ENCODE data around the gene NCKAP5. TPM values are rescaled to one million over a fixed set of nuclear protein-coding genes. Genes with fewer than 3 reads are reported as not detected.

Gene NCKAP5
- total RNA-seq, 1 donor from 2014 or later, result under 0.01 TPM

GRCh38 chr2:132911726-132912724 lies 656.2 kb downstream of the NCKAP5 start:
- DNase-seq, result no peak

GRCh38 chr2:132910432-132910831 lies 657.8 kb downstream of the NCKAP5 start:
- DNase-seq, result no peak

GRCh38 chr2:132909427-132909826 lies 658.8 kb downstream of the NCKAP5 start:
- DNase-seq, result no peak

- DNase-seq, result no peak
Measured at GRCh38 chr2:132904142-132904842, 664.0 kb downstream of the NCKAP5 start.

GRCh38 chr2:132902626-132903025 lies 665.6 kb downstream of the NCKAP5 start:
- DNase-seq, result no peak

GRCh38 chr2:132901661-132902060 lies 666.6 kb downstream of the NCKAP5 start:
- DNase-seq, result no peak

- DNase-seq, result no peak
Measured at GRCh38 chr2:132897111-132897510, 671.2 kb downstream of the NCKAP5 start.

- DNase-seq, result no peak
Measured at GRCh38 chr2:132896073-132896472, 672.2 kb downstream of the NCKAP5 start.

- DNase-seq, result no peak
Measured at GRCh38 chr2:132891498-132891897, 676.8 kb downstream of the NCKAP5 start.

GRCh38 chr2:132886574-132886973 lies 681.7 kb downstream of the NCKAP5 start:
- no peak for DNase-seq

- DNase-seq, result no peak
Measured at GRCh38 chr2:132884705-132885104, 683.6 kb downstream of the NCKAP5 start.

GRCh38 chr2:132884292-132884691 lies 684.0 kb downstream of the NCKAP5 start:
- no peak for DNase-seq

GRCh38 chr2:132883430-132883829 lies 684.8 kb downstream of the NCKAP5 start:
- DNase-seq, result no peak

- DNase-seq, result no peak
Measured at GRCh38 chr2:132881546-132881945, 686.7 kb downstream of the NCKAP5 start.

- DNase-seq, result no peak
Measured at GRCh38 chr2:132877923-132878322, 690.3 kb downstream of the NCKAP5 start.

GRCh38 chr2:132876745-132877391 lies 691.4 kb downstream of the NCKAP5 start:
- DNase-seq, result no peak

GRCh38 chr2:132875193-132875592 lies 693.1 kb downstream of the NCKAP5 start:
- DNase-seq, result no peak

GRCh38 chr2:132873738-132874137 lies 694.5 kb downstream of the NCKAP5 start:
- DNase-seq, result no peak

GRCh38 chr2:132871831-132872230 lies 696.4 kb downstream of the NCKAP5 start:
- no peak for DNase-seq

GRCh38 chr2:132863961-132864360 lies 704.3 kb downstream of the NCKAP5 start:
- DNase-seq, result no peak

GRCh38 chr2:132860220-132860619 lies 708.0 kb downstream of the NCKAP5 start:
- no peak for DNase-seq

GRCh38 chr2:132859590-132859989 lies 708.7 kb downstream of the NCKAP5 start:
- DNase-seq, result no peak

- DNase-seq, result no peak
Measured at GRCh38 chr2:132857319-132857718, 710.9 kb downstream of the NCKAP5 start.
